Gastrocnemius medialis (tissue), 4 donors: ENCODE results near the gene SPDYE1. TPM values are rescaled to one million over a fixed set of nuclear protein-coding genes. Genes with fewer than 3 reads are reported as not detected.
"Not testable (repeated sequence)": the region's sequence is repeated elsewhere in the genome, so short reads cannot be mapped to it uniquely, and the experiment has no call there.

ENCODE experiments used
- ATAC-seq, 2 donors: fragments of 150-250 bp; one replicate each; pipeline ENCODE4 v1.9.1; 2016
- DNase-seq, 2 donors: peaks; one replicate each; pipeline ENCODE4 v3.0.0-alpha.2; 2019
- H3K27ac ChIP-seq, 4 donors: fragments of 200-600 bp; sonication (generic); 1 replicate in 1 of 4; 2 replicates in 3 of 4; pipeline ENCODE4 v1.5.1; 2016 to 2018; ENCODE audit warnings: mild to moderate bottlenecking in 2 of 4, moderate library complexity in 1 of 4
- H3K27me3 ChIP-seq, 3 donors: fragments of 200-600 bp; sonication (generic) in 2 of 3; 1 replicate in 1 of 3; 2 replicates in 2 of 3; pipeline versions ENCODE4 v1.5.1 to v1.6.0; 2016 to 2019; ENCODE audit warnings: mild to moderate bottlenecking in 1 of 3, moderate library complexity in 1 of 3
- H3K36me3 ChIP-seq, 2 donors: fragments of 200-600 bp; sonication (generic) in 1 of 2; one replicate each; pipeline ENCODE4 v1.5.1; 2017 to 2018
- H3K4me1 ChIP-seq, 2 donors: fragments of 200-600 bp; sonication (generic) in 1 of 2; one replicate each; pipeline ENCODE4 v1.5.1; 2016 to 2017; ENCODE audit warnings: mild to moderate bottlenecking in 2 of 2
- H3K4me3 ChIP-seq, 4 donors: fragments of 200-600 bp; sonication (generic) in 3 of 4; 1 replicate in 1 of 4; 2 replicates in 3 of 4; pipeline ENCODE4 v1.5.1; 2016 to 2019; ENCODE audit warnings: mild to moderate bottlenecking in 2 of 4
- H3K9me3 ChIP-seq, 3 donors: fragments of 200-600 bp; sonication (generic) in 2 of 3; 1 replicate in 1 of 3; 2 replicates in 2 of 3; pipeline ENCODE4 v1.5.1; 2016 to 2019
- CTCF ChIP-seq, 5 experiments: fragments of 450-650 bp in 3 of 5; fragments of 200-600 bp in 2 of 5; sonication (generic) in 2 of 5; IDR thresholded peaks in 4 of 5; conservative IDR thresholded peaks in 1 of 5; 1 replicate in 4 of 5; 2 replicates in 1 of 5; pipeline ENCODE4 v1.5.1; 2016 to 2019; ENCODE audit warnings: antibody characterized with exemption in 5 of 5, mild to moderate bottlenecking in 3 of 5, moderate library complexity in 3 of 5
- POLR2A ChIP-seq, 2 donors: fragments of 450-650 bp; IDR thresholded peaks; one replicate each; pipeline ENCODE4 v1.6.1; 2017; ENCODE audit warnings: antibody characterized with exemption in 2 of 2, mild to moderate bottlenecking in 2 of 2, moderate library complexity in 2 of 2
- in situ Hi-C, 4 donors: fragments of 200-750 bp; cut with MboI; loops; one replicate each; pipeline versions ENCODE4 v1.15.0 to v1.8.0; 2017; ENCODE audit warnings: low sequenced_read_pairs in 4 of 4
- intact Hi-C: fragments of 100-400 bp; cut with DNase I; formaldehyde crosslinking; loops from one replicate; pipeline ENCODE4 v1.15.1; 2023; ENCODE audit warnings: low total_unique reads
- total RNA-seq, 4 donors: library from RNA; depleted of rRNA; stranded (reverse); fragments of >200 nt; gene quantifications; one replicate each; pipeline versions ENCODE4 v1.1.0 to v1.2.3, GENCODE V29; 2016

SPDYE1 gene, protein sequence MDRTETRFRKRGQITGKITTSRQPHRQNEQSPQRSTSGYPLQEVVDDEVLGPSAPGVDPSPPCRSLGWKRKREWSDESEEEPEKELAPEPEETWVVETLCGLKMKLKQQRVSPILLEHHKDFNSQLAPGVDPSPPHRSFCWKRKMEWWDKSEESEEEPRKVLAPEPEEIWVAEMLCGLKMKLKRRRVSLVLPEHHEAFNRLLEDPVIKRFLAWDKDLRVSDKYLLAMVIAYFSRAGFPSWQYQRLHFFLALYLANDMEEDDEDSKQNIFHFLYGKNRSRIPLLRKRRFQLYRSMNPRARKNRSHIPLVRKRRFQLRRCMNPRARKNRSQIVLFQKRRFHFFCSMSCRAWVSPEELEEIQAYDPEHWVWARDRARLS
- not detected for total RNA-seq

GRCh38 chr7:43997532-43997931, at the start of gene SPDYE1:
TSS of gene SPDYE1 (plus strand) at chr7:43997897. CDS start at chr7:43999950, 2,053 bp downstream.
- H3K27ac ChIP-seq, intact Hi-C loops, H3K36me3 ChIP-seq, DNase-seq, H3K9me3 ChIP-seq, H3K27me3 ChIP-seq, in situ Hi-C loops, H3K4me3 ChIP-seq, H3K4me1 ChIP-seq, ATAC-seq: not testable (repeated sequence)

DNA sequence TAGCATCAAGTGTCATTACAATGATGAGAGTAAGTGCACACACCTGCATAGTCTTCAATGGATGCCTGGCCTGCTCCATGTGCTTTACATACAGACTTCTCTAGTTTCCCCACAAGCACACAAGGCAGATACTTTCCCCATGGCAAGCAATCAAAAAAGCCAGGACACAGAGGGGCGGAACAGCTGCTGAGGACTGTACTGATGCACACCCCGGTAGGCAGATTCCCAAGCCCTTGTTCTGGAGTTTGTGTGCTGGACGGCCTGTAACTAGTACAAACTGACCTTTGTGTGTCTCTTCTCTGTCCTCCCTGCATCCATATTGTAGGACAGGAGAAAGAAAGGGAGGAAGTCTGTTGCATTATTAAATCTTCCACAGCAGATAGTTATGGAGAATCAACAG, 45.7 kb upstream of the SPDYE1 start:
- no peak for ATAC-seq

GRCh38 chr7:43953071-43953470, 44.6 kb upstream of the SPDYE1 start:
- Histone ChIP-seq H3K4me1 (peaks cover 0 to 7% of the 10 kb centered on the region in 2 donors), H3K27me3 (no peaks in the 10 kb centered on the region), H3K27ac (no peak overlapping the region), H3K4me3 (no peak overlapping the region), H3K36me3 (peaks cover 0 to 70% of the 10 kb centered on the region in 2 donors), H3K9me3 (no peaks in the 10 kb centered on the region)
- in situ Hi-C loops (no loop called here), intact Hi-C loops (no loop called here)
- DNase-seq, result no peak
- ATAC-seq, result no peak
- TF ChIP-seq CTCF (IDR thresholded peaks at IDR 0.05 in 4 of 5, conservative IDR thresholded peaks at IDR 0.05 in 1 of 5) (no peak), POLR2A (IDR thresholded peaks at IDR 0.05) (no peak)

More for the DNA sequence above, 45.7 kb upstream of the SPDYE1 start:
- intact Hi-C loops, result no loop called here
- H3K27me3 ChIP-seq, result no peaks in the 10 kb centered on the region
- DNase-seq, result no peak
- peaks cover 0 to 7% of the 10 kb centered on the region in 2 donors for H3K4me1 ChIP-seq
- H3K27ac ChIP-seq, result peak overlapping the region in 1 of 4 donors; percentile 34
- H3K4me3 ChIP-seq, result no peak overlapping the region
- peaks cover 0 to 80% of the 10 kb centered on the region in 2 donors for H3K36me3 ChIP-seq
- no peak for TF ChIP-seq POLR2A (IDR thresholded peaks at IDR 0.05)
- TF ChIP-seq CTCF (IDR thresholded peaks at IDR 0.05 in 4 of 5, conservative IDR thresholded peaks at IDR 0.05 in 1 of 5), result no peak
- no peaks in the 10 kb centered on the region for H3K9me3 ChIP-seq
- in situ Hi-C loops, result no loop called here

DNA sequence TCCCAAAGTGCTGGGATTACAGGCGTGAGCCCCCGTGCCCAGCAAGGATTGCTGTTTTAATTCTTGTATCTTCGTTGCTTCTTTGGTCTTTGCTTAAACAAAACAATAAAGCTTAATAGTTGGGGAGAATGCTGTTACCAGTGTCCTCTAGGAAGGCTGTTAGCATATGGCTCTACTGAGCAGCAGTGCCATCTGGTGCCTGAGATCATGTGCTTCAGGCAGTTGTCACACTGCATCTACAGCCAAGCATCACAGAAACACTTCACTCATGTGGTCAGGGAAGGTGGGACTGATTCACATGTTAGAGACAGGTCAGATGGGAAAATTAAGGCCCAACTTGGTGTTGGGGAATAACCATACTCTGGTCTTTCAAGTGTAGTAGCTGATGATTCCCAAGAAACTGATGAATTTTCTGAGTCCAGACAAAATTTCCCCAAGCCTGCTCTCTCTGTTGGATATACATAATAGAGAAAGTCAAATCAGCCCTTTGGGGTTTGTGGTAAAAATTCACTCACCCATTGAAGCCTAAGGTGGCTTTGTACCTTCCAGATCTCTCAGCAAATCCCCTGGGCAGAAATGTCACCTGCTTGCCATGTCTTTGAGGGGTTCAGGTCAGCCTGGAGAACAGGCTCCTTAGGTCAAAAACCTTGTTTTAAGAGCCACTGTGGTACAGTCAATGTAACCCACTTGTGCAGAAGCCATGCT, 43.0 kb upstream of the SPDYE1 start:
- ATAC-seq, result peak; percentile 58 to 82

More for the DNA sequence above, 43.0 kb upstream of the SPDYE1 start:
- in situ Hi-C loops (no loop called here), intact Hi-C loops (no loop called here)
- Histone ChIP-seq H3K4me3 (no peak overlapping the region), H3K9me3 (no peaks in the 10 kb centered on the region), H3K36me3 (peaks cover 0 to 54% of the 10 kb centered on the region in 2 donors), H3K27ac (no peak overlapping the region), H3K4me1 (peaks cover 0 to 7% of the 10 kb centered on the region in 2 donors), H3K27me3 (no peaks in the 10 kb centered on the region)
- peak in 1 of 2 donors; percentile 28 for DNase-seq
- peak in 2 of 5 experiments; percentile 26 to 37 for TF ChIP-seq CTCF (IDR thresholded peaks at IDR 0.05 in 4 of 5, conservative IDR thresholded peaks at IDR 0.05 in 1 of 5)
- no peak for TF ChIP-seq POLR2A (IDR thresholded peaks at IDR 0.05)
